Non-pigmented ciliary epithelial cell (primary cell): ENCODE measurements around the gene IQCC.

ENCODE experiments used
- DNase-seq: peaks from one replicate; pipeline ENCODE4 v3.0.0-alpha.2; 2010; ENCODE audit warnings: low read depth

The IQCC gene

DNA sequence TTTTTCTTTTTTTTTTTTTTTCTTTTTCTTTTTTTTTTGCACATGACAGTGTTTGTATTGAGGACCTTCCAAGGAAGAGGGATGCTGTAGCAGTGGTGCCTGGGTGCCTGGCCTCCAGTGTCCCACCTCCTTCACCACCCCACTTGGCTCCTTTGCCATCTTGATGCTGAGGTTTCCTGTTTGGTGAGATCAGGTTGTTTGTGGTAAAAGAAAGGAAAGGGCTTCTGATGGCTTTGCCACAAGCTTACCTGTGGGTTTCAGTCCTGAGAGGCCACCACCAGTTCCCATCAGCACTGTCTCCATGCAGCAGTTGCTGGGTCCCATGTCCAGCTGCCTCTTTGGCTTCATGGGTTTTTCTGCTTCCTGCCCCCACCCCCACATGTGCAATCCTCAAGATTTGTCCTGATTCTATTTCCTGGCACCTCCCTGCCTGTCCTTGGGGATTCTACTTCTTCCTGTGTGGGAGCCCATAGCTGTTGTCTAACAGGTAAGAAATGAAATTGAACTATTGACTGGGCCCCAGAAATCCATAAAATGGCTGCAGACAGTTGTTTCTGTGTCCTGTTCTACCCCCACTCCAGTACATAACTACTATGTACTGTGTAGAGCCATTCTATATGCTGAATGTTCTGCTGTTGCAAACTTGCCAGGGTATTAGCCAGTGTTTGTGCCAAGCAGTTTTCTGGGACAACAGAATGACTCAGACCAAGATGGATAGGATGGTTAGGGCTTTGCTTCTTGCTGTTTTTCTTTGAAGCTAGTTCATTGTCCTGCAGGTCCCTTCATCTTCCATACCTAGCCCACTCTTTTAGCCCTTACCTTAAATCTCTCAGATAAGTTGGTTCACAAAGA, 9.3 kb upstream of the IQCC start:
- no peak for DNase-seq

DNA sequence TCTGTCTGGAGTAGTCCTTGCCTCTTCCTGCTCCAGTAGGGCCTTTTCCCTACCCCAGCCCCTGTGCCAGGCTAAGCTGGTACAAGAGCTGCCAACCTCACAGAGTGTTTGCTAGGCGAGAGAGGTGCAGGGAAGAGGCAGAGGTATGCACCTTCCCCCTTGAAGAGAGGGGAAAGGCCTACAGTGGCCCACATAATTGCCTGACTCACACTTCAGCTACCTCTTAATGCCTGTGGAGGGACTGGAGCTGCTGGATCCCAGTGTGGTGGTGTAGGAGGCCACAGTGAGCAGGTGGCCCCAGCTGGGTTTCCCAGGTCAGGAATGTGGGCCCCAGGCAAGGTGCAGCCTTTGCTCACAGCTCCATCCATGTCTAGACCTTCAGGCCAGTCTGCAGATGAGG, 8.4 kb upstream of the IQCC start:
- DNase-seq: no peak

- no peak for DNase-seq
Measured at GRCh38 chr1:32197837-32198236, 7.6 kb upstream of the IQCC start.

DNA sequence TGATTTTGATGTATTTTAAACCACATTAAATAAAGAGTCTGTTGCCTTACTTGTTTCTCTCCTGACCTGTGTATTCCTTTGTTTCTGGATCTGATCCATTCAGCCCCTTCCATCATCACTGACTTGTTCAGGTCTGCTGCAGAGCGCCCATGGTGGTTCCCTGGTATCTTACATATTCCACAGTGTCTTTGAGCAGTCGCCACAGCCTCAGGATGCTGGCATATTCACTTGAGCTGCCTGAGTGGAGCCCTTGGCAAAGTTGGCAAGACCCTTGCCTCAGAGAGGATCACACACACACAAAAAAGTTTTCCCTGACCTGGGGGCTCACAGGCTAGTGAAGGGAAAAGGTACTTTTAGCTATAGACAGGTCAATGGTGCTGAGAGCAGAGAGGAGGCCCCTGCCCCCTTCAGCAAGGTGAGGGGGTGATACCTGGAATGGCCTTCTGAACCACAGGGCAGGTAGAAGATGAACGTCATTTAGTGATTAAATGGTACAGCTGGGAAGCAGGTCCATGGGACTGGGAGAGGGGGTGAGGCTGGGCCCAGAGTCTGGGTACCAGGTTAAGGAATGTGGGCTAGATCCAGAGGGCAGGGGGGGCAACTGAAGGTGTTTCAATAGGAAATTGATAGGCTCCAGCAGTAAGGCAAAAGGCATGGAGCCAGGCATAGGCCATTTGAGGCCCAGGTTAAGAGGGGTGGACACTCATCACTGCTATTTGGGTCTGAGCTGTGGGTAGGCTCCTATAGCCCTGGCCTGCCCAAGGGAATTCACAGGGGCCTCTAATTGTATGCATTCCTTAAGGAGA, 7.0 kb upstream of the IQCC start:
- DNase-seq: no peak

- DNase-seq: no peak
Measured at GRCh38 chr1:32199043-32199716, 6.3 kb upstream of the IQCC start.

DNA sequence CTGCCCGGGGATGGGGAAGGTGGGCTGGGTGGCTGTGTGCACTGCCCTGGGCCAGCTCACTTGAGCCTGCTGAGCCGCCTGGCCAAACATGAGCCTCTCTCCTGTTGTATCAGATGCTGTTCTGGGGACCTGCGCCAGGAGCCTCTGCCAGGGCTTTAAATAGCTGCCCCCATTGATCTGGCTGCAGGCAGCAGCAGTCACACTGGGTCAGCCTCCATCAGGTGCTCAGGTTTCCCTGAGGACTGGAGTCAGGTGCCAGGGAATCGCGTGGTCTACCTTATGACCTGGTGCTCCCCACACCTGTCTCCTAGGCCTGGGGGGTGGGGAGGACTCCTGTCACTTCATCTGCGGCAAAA, 5.8 kb upstream of the IQCC start:
- no peak for DNase-seq

GRCh38 chr1:32200226-32201010, 5.1 kb upstream of the IQCC start, which contains the start of gene CCDC28B:
Gene CCDC28B (plus strand): TSS chr1:32200595. CDS start chr1:32201936, 1,341 bp downstream.
- no peak for DNase-seq

DNA sequence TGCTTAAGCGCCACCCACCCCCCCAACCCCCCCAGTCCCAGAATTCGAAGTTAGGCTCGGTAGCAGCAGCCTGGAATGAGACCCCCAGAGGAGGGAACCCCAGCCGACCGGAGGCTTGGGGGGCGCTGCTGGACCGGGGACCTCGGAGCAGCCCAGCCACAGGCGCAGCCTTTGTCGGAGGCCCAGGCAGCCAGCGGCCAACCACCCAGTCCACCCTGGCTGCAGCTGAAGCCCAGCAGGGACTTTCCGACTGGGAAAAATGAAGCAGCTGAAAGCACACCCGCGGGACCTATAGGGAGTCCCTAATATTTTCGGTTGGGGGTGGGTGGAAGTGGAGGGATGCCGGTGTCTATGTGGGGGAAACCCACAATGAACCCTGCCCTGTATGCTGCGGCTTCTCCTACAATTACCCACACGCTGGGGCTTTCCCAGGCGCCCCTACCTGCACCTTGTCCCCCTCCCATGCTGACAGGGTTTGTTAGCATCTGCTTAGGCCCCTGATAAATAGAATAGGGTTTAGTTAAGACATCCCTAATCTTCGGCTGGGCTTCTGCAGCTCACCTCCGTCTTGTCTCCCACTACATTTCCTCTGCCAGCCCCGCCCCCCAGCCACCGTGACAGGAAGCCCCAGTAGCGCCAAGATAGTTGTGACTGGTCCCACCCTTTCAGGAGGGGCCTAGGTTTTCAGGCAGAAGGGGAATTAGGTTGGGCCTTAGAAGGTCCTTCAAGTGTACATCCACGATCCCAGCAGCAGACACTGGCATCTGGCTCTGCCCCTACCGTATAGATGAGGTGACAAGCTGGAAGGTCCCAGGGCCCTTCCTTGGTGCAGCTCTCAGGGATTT, 4.2 kb upstream of the IQCC start:
- DNase-seq: no peak

DNA sequence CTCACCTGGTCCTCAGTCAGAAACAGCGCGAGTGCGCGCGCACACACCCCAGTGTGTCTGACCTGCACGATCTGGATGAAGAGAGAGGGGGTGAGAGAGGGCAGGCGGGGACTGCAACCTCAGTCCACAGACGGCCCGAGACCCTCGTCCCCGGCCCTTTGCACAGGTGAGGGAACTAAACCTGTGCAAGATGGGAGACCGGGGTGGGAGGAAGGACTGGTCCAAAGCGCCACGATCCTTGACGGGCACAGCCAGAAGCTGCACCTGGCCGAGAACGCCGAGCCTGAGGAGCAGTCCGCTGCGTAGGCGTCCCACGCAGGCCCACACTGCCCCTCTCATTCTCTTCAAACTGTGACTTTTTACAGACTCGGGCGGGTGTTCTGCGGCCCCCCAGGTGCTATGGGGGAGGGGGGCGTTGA, 519 bp upstream of the IQCC start:
- DNase-seq: no peak

- DNase-seq: no peak
Measured at GRCh38 chr1:32208469-32208868, 3.0 kb downstream of the IQCC start.

DNA sequence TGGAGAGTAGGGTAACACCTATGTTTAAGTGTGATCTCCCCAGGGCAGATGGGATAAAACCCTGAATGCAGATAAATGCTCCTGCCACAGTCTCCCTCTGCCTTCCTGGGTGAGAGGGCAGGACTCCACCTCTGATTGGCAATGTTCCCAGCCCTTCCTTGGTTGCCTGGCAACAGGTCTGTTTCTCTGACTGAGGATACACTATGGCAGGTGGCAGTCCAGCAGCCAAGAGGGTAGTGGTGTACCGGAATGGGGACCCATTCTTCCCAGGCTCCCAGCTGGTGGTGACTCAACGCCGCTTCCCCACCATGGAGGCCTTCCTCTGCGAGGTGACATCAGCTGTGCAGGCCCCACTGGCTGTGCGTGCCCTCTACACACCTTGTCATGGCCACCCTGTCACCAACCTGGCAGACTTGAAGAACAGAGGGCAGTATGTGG, 3.4 kb downstream of the IQCC start, which contains the start of gene DCDC2B:
DCDC2B (plus strand) TSS at position 199 of the 438 bp plus-strand sequence; CDS start at position 204, 5 bp downstream.
- DNase-seq: no peak

- no peak for DNase-seq
Measured at GRCh38 chr1:32215629-32216480, 10.4 kb downstream of the IQCC start.

DNA sequence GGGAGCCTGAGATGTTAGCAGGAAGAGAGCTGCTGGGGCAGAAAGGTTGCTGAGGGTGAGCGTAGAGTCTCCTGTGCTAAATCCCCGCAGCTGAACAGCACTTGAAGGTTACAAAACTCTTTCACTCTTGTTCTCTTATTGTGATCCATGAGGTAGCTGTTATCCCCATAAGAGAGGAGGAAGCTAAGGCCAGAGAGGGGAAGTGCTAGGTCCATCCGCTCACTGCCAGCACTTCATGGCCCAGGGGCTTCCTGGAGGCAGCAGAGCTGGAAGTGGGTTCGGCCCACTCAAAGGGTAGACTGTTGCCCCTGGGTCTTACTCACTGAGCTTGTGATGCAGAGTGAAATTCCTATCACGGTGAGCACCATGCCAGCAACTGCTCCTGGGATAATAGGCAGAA, 11.1 kb downstream of the IQCC start:
- DNase-seq: no peak

- no peak for DNase-seq
Measured at GRCh38 chr1:32219022-32219421, 13.6 kb downstream of the IQCC start.

GRCh38 chr1:32220746-32221580, 15.5 kb downstream of the IQCC start:
- DNase-seq: no peak

DNA sequence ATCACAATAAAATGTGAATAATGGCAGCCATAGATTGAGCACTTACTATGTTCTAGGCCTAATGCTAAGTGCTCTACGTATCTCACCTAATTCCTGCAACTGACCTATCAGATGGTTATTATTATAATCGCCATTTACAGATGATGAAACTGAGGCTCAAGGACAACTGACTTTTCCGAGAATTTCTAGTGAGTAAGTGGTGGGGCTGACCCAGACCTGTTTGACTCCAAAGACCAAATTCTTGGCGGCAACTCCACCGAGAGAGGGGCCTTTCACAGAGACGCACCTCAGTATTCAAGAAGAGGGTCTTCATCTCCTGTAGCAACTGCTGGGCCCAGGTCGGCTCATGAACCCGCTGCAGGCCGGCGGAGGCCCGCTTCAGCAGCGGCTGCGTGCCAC, 16.1 kb downstream of the IQCC start:
- DNase-seq: no peak

DNA sequence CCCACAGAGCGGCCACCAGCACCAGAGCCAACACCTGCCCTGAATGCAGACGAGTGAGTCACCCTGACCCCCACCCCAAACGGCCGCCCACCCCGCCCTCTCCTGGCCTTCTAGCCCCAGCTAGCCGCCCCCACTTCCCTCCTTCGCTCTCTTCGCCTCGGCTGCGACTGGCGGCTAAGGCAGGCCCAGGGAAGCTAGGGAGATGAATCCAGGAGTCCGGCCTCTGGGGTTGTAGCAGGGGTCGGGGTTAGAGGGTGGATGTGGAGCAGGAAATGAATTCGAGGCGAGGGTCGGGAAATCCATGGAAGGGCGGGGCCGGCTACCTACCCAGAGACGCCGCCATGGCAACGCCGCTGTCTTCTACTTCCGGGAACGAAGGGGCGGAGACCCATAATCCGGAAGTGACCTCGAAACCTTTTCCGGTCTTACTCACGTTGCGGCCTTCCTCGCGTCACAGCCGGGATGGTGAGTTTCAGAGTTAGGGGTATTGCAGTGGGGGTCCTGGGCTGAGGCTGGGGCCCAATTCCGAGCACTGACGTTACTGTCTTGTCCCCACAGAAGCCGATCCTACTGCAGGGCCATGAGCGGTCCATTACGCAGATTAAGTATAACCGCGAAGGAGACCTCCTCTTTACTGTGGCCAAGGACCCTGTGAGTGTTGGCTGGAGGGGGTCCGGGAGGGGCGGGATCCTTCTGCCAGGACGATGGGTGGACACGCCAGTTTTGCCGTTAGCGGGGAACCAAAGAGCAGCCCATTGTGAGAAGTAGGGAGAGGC, 16.7 kb downstream of the IQCC start, which contains the start of the genes EIF3I and TMEM234:
EIF3I (plus strand) TSS at position 428 of the 776 bp plus-strand sequence; CDS start at position 463, 35 bp downstream.
TMEM234 (minus strand) TSS at position 374 of the 776 bp plus-strand sequence; CDS start at position 343, 31 bp downstream.
- no peak for DNase-seq

DNA sequence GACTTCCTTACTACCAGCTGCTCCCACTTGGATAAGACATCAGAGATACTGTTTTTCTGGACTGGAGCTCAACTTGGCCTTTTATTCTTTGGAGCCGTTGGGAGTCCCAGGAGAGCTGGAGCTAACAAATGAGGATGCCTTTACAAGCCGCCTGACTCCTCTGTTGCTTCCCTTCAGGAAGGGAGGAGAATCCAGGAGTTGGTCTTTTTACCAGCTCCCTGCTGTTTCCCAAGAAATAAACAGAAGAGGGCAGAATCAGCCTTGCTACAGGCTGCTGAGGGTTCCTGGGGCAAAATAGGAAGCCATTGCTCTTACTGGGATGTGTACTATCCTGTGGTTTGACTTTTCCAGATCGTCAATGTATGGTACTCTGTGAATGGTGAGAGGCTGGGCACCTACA, 18.2 kb downstream of the IQCC start:
- no peak for DNase-seq
